OCI-LY1 (cell line): ENCODE results near the gene ABHD16A.

Source experiments
- CTCF ChIP-seq: fragments of 200-600 bp; sonication (generic), shearing (Covaris generic); IDR thresholded peaks from 2 replicates; pipeline ENCODE4 v1.5.1; 2017; ENCODE audit warnings: mild to moderate bottlenecking, antibody characterized with exemption, low read length, moderate library complexity, mixed read lengths
- EZH2 ChIP-seq: fragments of 200-600 bp; sonication (generic), shearing (Covaris generic); IDR thresholded peaks from 2 replicates; pipeline ENCODE4 v1.8.0; 2017; ENCODE audit warnings: borderline replicate concordance, mixed run types, mild to moderate bottlenecking, antibody characterized with exemption, low read length, moderate library complexity, mixed read lengths

- no peak for TF ChIP-seq EZH2
- TF ChIP-seq CTCF: no peak
These were observed 12.2 kb upstream of the ABHD16A start, which contains the start of gene LY6G6D for GRCh38 chr6:31715022-31715958.
